GM12872 (cell line): ENCODE data around the gene ZC3H14.

Experiments
- CTCF ChIP-seq: IDR thresholded peaks from 3 replicates; pipeline ENCODE4 v1.5.1; 2011; ENCODE audit warnings: low read depth, mild to moderate bottlenecking, low read length, moderate library complexity; ENCODE audit not compliant: insufficient read depth

Gene ZC3H14

GRCh38 chr14:88612981-88613380 lies 50.1 kb downstream of the ZC3H14 start:
- no peak for TF ChIP-seq CTCF

DNA sequence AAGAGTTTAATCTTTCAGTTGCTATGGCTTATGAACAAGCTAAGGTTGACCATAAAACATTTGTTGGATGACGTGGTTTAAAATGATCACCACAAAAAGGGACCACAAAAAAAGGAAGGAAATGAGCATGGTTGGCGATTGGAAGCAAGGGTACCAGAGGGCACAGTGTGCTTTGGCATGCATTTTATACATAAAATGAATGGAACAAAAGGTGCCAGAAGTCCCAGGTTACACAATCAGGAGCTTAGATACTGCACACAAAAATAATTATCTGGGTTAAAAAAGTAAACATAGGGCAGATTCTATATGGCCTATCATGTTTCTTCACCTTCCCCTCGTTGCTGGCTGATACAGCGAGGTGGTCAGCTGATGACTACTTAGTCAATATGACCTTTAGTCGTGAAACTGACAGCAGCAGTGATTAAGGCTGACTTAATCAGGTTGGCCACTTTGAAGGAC lies 50.7 kb downstream of the ZC3H14 start:
- TF ChIP-seq CTCF, result no peak

DNA sequence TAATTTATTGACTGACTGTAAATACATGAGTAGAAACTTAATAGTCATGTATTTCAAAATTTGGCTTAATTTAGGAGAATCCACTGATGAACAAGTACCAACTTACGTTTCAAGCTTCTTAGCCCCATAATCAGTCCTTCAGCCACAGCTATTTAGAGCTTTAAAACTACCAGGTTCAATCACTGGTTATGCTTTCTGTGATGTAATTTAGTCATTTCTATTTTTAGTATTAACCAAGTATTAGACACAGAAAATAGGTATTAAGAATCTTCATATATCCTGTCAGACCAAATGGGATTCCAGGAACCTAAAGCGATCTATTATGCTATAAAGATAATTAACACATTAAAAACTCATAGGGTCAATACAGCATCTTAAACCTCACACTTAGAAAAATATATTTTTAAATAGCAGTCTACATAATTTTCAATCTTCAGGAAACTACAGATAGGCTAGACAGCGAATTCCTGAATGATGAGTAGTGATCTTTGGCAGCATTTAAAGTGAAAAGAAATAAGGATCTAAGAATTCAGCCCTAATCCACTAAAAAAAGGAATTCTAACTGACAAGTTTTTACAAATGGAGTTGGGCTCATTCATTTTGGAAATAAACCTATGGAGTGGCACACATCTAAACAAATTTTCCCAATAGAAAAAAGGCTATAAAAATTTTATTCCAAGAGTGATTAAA lies 51.5 kb downstream of the ZC3H14 start:
- no peak for TF ChIP-seq CTCF

GRCh38 chr14:88616697-88617096 lies 53.9 kb downstream of the ZC3H14 start:
- TF ChIP-seq CTCF, result no peak

DNA sequence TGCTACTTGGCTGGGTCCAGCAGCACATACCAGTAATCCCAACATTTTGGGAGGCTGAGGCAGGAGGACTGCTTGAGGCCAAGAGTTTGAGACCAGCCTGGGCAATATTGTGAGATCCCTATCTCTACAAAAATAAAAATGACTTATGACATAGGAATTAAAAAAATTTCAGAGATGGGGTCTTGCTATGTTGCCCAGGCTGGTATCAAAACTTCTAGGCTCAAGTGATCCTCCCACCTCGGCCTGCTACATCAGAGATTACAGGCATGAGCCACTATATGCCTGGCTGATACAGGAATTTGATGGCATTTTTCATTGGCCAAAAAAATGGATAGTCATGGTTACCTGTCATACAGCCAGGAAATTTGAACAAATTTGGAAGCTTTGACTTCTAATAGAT lies 54.6 kb downstream of the ZC3H14 start:
- no peak for TF ChIP-seq CTCF

DNA sequence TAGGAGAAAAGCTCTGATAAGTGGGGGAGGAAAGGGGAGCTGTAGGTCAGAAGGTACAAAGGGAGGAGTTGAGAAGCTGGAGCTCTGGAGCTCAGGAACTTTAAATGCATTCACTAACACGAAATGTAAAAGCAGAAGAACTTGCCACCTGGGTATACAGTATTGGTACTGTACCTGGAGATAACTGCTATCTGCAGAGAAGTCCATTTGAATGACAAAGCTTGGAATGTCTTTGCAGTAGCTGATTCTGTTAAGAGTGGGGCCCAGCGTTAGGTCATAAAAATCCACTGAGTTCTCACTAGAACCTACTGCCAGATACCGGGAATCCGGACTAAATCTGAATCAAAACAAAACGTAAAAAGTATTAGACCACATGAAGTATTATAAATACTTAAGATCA lies 55.6 kb downstream of the ZC3H14 start:
- TF ChIP-seq CTCF, result no peak

DNA sequence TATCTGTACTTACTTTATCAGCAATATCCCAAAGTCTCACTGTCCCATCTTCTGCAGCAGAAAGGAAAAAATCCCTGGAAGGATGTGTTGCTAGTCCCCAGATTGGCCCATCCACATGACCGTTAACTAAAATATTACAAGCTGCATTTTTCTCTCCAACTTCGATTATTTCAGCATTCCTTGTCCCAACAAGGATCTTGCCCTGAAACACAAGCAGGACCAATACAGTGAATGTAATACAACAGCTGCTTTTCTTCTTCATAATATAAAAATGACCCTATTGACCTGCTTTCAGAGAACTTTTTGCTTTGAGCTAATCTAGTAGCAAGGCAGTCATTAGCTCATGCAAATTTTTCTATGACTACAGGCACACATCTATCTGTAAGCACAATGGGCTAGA lies 58.3 kb downstream of the ZC3H14 start:
- TF ChIP-seq CTCF, result no peak
